ENCODE results near the gene ADGRL1. TPM values are rescaled to one million over a fixed set of nuclear protein-coding genes. Genes with fewer than 3 reads are reported as not detected.

Gene ADGRL1
- total and polyA plus RNA-seq, 10 of the 15 experiments (the other 5 are each of a cell fraction or from before 2014, with no cell fraction given), result 0.05 to 4.8 (median 0.71) TPM

GRCh38 chr19:14164724-14165493, 41.1 kb downstream of the ADGRL1 start:
- H2AFZ ChIP-seq (ENCODE audit: control insufficient read depth, low read depth, low read length), result no peak overlapping the region
- TF ChIP-seq POLR2A (IDR thresholded peaks at IDR 0.05; ENCODE audit: low read depth, low read length) (0 out of 2 replicates have a peak, but pooled peaks have one; percentile 25), ATF2 (IDR thresholded peaks at IDR 0.05; ENCODE audit: low read length) (no peak), TCF12 (IDR thresholded peaks at IDR 0.05; ENCODE audit: low read depth, low read length) (no peak), WRNIP1 (IDR thresholded peaks at IDR 0.05; ENCODE audit: borderline replicate concordance, low read depth, low read length) (no peak), GABPA (IDR thresholded peaks at IDR 0.05; ENCODE audit: low read depth) (no peak), E2F4 (IDR thresholded peaks at IDR 0.05; ENCODE audit: low read depth, low read length) (no peak)
- intact Hi-C loops (cut with micrococcal nuclease; ENCODE audit: unreplicated experiment), result no loop called here
- 27% methylated on average over 16 of the region's 16 CpGs for WGBS (ENCODE audit: insufficient coverage, insufficient replicate concordance, low lambda C conversion rate, missing lambda C conversion rate)
- DNase-seq (ENCODE audit: low read depth, low spot score) (no peak), ATAC-seq (no peak), FAIRE-seq (no peak)
- BruUV-seq (replicated peaks), result no TSS peak
- no peaks in the 10 kb centered on the region for H3K27me3 ChIP-seq (replicated peaks in 1 of 2; ENCODE audit: control insufficient read depth in 2 of 2, insufficient read depth in 2 of 2, low read length in 1 of 2)
- no peak overlapping the region for H3K4me2 ChIP-seq (ENCODE audit: control insufficient read depth, insufficient read depth)
- H3K9ac ChIP-seq (ENCODE audit: control insufficient read depth, insufficient read depth, low read length), result no peak overlapping the region
- H3K4me1 ChIP-seq (ENCODE audit: control insufficient read depth, insufficient read depth, low read length), result no peaks in the 10 kb centered on the region
- H3K9me3 ChIP-seq (replicated peaks; ENCODE audit: control insufficient read depth, insufficient read depth, low read length), result no peaks in the 10 kb centered on the region
- no peak overlapping the region for H3K27ac ChIP-seq (ENCODE audit: control insufficient read depth, insufficient read depth)
- H3K36me3 ChIP-seq (ENCODE audit: control insufficient read depth in 2 of 2, insufficient read depth in 2 of 2, low read length in 1 of 2), result no peaks in the 10 kb centered on the region
- in situ Hi-C loops (cut with MboI), result no loop called here
- H3K79me2 ChIP-seq (ENCODE audit: control insufficient read depth, insufficient read depth, low read length), result no peaks in the 10 kb centered on the region
- POLR2A ChIA-PET, result no interaction called here
- CTCF ChIA-PET, result no interaction called here
- SMC1A ChIA-PET (ENCODE audit: uncharacterized antibody, unreplicated experiment), result no interaction called here
- no peak overlapping the region for H3K4me3 ChIP-seq
- RAD21 ChIA-PET (ENCODE audit: unreplicated experiment), result no interaction called here
- no peaks in the 10 kb centered on the region; the same call in 1 of the 2 replicates for H4K20me1 ChIP-seq (ENCODE audit: control insufficient read depth, insufficient read depth)

Measured in GM12878 (cell line).